ENCODE results near the gene PDE4D.

DNA sequence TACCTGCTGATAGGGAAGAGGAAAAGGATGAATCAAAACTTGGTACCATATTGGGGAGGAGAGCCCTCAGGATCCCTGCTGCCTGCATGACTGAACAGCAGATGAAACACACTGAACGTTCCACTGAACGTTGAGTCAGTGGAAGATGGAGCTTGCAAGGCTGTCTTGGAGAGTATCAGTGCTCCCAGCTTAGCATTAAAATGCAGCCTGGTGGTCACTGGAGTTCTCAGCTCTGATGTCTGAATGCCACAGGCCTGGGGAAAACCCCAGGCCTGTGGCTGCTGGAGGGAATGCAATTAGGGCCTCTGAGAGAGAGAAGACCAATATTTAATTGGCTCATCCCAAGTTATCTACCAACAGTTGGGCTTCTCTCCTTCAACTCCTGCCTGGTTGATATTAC is 54.5 kb downstream of the PDE4D start:
- TF ChIP-seq, protein P1, sequence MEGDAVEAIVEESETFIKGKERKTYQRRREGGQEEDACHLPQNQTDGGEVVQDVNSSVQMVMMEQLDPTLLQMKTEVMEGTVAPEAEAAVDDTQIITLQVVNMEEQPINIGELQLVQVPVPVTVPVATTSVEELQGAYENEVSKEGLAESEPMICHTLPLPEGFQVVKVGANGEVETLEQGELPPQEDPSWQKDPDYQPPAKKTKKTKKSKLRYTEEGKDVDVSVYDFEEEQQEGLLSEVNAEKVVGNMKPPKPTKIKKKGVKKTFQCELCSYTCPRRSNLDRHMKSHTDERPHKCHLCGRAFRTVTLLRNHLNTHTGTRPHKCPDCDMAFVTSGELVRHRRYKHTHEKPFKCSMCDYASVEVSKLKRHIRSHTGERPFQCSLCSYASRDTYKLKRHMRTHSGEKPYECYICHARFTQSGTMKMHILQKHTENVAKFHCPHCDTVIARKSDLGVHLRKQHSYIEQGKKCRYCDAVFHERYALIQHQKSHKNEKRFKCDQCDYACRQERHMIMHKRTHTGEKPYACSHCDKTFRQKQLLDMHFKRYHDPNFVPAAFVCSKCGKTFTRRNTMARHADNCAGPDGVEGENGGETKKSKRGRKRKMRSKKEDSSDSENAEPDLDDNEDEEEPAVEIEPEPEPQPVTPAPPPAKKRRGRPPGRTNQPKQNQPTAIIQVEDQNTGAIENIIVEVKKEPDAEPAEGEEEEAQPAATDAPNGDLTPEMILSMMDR (conservative IDR thresholded peaks at IDR 0.05; ENCODE audit: low read depth, low read length), result no peak
- TF ChIP-seq EZH2 (IDR thresholded peaks at IDR 0.05; ENCODE audit: low read length, unreplicated experiment), result no peak
